ENCODE measurements around the gene SOX6. TPM values are rescaled to one million over a fixed set of nuclear protein-coding genes. Genes with fewer than 3 reads are reported as not detected.

SOX6 gene
- total and polyA plus RNA-seq, 2 experiments from 2014 or later: 0.03 to 0.66 TPM

DNA sequence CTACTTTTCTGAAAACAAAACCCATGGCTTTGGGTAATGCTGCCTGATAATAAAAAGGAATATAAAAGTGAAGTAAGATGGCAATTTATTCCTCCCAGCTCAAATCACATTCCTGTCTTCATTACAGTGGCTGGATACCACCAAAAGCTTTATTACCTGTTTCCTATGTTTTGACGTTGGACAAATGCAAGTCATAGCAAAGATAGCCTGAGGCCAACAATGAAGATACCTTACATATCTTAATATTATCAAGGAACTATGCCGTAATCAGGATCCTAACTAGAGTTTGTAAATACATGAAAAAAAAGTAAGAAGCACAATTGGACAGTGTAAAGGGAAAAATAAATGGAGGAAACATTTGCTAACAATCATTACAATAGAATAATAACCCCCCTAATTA, 202.4 kb downstream of the SOX6 start:
- Histone ChIP-seq H3K27me3 (ENCODE audit: insufficient read depth) (no peaks in the 10 kb centered on the region), H3F3A (replicated peaks; ENCODE audit: low read depth) (no peaks in the 10 kb centered on the region), H3K9me2 (ENCODE audit: insufficient read depth) (no peaks in the 10 kb centered on the region), H3K36me3 (ENCODE audit: insufficient read depth) (no peaks in the 10 kb centered on the region), H3K4me1 (ENCODE audit: insufficient read depth) (no peaks in the 10 kb centered on the region), H3K27ac (ENCODE audit: low read depth) (no peak overlapping the region), H2AFZ (no peak overlapping the region), H3K4me3 (no peak overlapping the region), H3K79me2 (replicated peaks; ENCODE audit: insufficient read depth) (no peaks in the 10 kb centered on the region), H3K4me2 (no peak overlapping the region), H4K20me1 (replicated peaks; ENCODE audit: insufficient read depth) (no peaks in the 10 kb centered on the region)
- DNase-seq (ENCODE audit: low spot score) (no peak), ATAC-seq (no peak)
- Mint-ChIP-seq H3K4me3 (no peak overlapping the region), H3K9me3 (no peaks in the 10 kb centered on the region), H3K27ac (no peak overlapping the region), H3K4me1 (peaks cover 7% of the 10 kb centered on the region; the same call in 2 of the 3 replicates), H3K27me3 (ENCODE audit: insufficient read depth, low read depth, poor library complexity) (no peaks in the 10 kb centered on the region), H3K36me3 (ENCODE audit: low read depth) (no peaks in the 10 kb centered on the region)
- no peak for TF ChIP-seq NANOG (IDR thresholded peaks at IDR 0.05; ENCODE audit: borderline replicate concordance)
- no peak for TF ChIP-seq STAT1 (IDR thresholded peaks at IDR 0.05; ENCODE audit: unreplicated experiment)
- TF ChIP-seq, protein P1, sequence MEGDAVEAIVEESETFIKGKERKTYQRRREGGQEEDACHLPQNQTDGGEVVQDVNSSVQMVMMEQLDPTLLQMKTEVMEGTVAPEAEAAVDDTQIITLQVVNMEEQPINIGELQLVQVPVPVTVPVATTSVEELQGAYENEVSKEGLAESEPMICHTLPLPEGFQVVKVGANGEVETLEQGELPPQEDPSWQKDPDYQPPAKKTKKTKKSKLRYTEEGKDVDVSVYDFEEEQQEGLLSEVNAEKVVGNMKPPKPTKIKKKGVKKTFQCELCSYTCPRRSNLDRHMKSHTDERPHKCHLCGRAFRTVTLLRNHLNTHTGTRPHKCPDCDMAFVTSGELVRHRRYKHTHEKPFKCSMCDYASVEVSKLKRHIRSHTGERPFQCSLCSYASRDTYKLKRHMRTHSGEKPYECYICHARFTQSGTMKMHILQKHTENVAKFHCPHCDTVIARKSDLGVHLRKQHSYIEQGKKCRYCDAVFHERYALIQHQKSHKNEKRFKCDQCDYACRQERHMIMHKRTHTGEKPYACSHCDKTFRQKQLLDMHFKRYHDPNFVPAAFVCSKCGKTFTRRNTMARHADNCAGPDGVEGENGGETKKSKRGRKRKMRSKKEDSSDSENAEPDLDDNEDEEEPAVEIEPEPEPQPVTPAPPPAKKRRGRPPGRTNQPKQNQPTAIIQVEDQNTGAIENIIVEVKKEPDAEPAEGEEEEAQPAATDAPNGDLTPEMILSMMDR (conservative IDR thresholded peaks at IDR 0.05; ENCODE audit: low read depth in 2 of 2): no peak
- no peak for TF ChIP-seq EZH2 (IDR thresholded peaks at IDR 0.05; ENCODE audit: low read depth, unreplicated experiment)
- TF ChIP-seq, protein P2, sequence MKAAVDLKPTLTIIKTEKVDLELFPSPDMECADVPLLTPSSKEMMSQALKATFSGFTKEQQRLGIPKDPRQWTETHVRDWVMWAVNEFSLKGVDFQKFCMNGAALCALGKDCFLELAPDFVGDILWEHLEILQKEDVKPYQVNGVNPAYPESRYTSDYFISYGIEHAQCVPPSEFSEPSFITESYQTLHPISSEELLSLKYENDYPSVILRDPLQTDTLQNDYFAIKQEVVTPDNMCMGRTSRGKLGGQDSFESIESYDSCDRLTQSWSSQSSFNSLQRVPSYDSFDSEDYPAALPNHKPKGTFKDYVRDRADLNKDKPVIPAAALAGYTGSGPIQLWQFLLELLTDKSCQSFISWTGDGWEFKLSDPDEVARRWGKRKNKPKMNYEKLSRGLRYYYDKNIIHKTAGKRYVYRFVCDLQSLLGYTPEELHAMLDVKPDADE (IDR thresholded peaks at IDR 0.05): no peak
- no peak for TF ChIP-seq ZNF114 (CRISPR knock-in tag; IDR thresholded peaks at IDR 0.05)
- TF ChIP-seq CREB1 (CRISPR knock-in tag; IDR thresholded peaks at IDR 0.05; ENCODE audit: low read depth): no peak
- TF ChIP-seq, protein P3, sequence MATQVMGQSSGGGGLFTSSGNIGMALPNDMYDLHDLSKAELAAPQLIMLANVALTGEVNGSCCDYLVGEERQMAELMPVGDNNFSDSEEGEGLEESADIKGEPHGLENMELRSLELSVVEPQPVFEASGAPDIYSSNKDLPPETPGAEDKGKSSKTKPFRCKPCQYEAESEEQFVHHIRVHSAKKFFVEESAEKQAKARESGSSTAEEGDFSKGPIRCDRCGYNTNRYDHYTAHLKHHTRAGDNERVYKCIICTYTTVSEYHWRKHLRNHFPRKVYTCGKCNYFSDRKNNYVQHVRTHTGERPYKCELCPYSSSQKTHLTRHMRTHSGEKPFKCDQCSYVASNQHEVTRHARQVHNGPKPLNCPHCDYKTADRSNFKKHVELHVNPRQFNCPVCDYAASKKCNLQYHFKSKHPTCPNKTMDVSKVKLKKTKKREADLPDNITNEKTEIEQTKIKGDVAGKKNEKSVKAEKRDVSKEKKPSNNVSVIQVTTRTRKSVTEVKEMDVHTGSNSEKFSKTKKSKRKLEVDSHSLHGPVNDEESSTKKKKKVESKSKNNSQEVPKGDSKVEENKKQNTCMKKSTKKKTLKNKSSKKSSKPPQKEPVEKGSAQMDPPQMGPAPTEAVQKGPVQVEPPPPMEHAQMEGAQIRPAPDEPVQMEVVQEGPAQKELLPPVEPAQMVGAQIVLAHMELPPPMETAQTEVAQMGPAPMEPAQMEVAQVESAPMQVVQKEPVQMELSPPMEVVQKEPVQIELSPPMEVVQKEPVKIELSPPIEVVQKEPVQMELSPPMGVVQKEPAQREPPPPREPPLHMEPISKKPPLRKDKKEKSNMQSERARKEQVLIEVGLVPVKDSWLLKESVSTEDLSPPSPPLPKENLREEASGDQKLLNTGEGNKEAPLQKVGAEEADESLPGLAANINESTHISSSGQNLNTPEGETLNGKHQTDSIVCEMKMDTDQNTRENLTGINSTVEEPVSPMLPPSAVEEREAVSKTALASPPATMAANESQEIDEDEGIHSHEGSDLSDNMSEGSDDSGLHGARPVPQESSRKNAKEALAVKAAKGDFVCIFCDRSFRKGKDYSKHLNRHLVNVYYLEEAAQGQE (IDR thresholded peaks at IDR 0.05; ENCODE audit: unreplicated experiment): no peak
- TF ChIP-seq POLR2AphosphoS5 (IDR thresholded peaks at IDR 0.05; ENCODE audit: low read depth): no peak
- TF ChIP-seq EZH2phosphoT487 (IDR thresholded peaks at IDR 0.05; ENCODE audit: unreplicated experiment): no peak
- no peak for TF ChIP-seq JUNB (IDR thresholded peaks at IDR 0.05; ENCODE audit: unreplicated experiment)
- no peak for TF ChIP-seq ZNF331 (CRISPR knock-in tag; IDR thresholded peaks at IDR 0.05; ENCODE audit: low read depth)
- TF ChIP-seq, protein P4, sequence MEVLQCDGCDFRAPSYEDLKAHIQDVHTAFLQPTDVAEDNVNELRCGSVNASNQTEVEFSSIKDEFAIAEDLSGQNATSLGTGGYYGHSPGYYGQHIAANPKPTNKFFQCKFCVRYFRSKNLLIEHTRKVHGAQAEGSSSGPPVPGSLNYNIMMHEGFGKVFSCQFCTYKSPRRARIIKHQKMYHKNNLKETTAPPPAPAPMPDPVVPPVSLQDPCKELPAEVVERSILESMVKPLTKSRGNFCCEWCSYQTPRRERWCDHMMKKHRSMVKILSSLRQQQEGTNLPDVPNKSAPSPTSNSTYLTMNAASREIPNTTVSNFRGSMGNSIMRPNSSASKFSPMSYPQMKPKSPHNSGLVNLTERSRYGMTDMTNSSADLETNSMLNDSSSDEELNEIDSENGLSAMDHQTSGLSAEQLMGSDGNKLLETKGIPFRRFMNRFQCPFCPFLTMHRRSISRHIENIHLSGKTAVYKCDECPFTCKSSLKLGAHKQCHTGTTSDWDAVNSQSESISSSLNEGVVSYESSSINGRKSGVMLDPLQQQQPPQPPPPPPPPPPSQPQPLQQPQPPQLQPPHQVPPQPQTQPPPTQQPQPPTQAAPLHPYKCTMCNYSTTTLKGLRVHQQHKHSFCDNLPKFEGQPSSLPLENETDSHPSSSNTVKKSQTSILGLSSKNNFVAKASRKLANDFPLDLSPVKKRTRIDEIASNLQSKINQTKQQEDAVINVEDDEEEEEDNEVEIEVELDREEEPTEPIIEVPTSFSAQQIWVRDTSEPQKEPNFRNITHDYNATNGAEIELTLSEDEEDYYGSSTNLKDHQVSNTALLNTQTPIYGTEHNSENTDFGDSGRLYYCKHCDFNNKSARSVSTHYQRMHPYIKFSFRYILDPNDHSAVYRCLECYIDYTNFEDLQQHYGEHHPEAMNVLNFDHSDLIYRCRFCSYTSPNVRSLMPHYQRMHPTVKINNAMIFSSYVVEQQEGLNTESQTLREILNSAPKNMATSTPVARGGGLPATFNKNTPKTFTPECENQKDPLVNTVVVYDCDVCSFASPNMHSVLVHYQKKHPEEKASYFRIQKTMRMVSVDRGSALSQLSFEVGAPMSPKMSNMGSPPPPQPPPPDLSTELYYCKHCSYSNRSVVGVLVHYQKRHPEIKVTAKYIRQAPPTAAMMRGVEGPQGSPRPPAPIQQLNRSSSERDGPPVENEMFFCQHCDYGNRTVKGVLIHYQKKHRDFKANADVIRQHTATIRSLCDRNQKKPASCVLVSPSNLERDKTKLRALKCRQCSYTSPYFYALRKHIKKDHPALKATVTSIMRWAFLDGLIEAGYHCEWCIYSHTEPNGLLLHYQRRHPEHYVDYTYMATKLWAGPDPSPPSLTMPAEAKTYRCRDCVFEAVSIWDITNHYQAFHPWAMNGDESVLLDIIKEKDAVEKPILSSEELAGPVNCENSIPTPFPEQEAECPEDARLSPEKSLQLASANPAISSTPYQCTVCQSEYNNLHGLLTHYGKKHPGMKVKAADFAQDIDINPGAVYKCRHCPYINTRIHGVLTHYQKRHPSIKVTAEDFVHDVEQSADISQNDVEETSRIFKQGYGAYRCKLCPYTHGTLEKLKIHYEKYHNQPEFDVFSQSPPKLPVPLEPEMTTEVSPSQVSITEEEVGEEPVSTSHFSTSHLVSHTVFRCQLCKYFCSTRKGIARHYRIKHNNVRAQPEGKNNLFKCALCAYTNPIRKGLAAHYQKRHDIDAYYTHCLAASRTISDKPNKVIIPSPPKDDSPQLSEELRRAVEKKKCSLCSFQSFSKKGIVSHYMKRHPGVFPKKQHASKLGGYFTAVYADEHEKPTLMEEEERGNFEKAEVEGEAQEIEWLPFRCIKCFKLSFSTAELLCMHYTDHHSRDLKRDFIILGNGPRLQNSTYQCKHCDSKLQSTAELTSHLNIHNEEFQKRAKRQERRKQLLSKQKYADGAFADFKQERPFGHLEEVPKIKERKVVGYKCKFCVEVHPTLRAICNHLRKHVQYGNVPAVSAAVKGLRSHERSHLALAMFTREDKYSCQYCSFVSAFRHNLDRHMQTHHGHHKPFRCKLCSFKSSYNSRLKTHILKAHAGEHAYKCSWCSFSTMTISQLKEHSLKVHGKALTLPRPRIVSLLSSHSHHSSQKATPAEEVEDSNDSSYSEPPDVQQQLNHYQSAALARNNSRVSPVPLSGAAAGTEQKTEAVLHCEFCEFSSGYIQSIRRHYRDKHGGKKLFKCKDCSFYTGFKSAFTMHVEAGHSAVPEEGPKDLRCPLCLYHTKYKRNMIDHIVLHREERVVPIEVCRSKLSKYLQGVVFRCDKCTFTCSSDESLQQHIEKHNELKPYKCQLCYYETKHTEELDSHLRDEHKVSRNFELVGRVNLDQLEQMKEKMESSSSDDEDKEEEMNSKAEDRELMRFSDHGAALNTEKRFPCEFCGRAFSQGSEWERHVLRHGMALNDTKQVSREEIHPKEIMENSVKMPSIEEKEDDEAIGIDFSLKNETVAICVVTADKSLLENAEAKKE (CRISPR knock-in tag; IDR thresholded peaks at IDR 0.05): no peak

Measured in GM23338 (cell line).